Measurements from ENCODE around the gene OTUB1.

OTUB1 gene

DNA sequence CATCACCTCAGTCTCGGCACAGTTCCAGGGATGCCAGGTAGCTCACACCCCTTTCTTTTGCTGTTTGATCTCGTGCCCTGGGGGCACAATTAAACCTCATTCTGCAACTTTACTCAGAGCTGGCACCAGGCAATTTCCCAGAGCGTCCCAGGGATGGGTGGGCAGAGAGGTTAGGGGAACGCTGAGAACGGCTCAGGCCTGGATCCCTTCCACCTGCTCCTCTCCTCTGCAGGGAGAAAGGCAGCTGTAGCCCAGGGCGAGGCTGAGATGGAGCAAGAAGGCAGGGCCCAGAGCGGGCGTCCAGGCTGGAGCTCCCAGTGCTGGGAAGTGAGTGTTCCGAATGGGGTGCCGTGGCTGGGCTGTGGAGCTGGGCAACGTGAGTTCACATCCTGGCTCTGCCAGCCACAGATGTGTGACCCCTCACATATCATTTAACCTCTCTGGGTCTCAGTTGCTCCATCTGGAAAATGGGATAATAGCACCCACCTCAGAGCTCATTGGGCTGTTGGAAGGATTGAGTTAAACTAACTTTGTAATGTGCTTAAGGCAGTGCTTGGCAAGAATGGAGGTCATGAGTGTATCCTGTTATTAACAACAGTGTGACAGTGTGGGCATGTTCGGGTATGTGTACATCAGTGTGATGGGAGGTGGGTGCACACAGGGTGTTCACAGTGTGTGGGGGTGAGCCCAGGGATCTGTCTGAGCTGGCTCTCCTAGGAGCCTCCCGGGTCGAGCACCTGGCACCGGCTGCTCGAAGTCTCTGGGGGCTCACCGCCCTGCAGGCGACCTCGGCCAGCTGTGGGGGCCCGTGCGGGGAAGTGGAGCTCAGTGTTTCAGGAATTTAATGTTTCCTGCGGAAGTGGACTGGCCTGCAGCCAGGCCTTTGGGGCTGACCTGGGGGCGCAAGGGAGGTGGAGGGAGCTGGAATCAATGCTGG is 15.5 kb downstream of the OTUB1 start:
- no peak overlapping the region for H3K27ac ChIP-seq
- no peak overlapping the region for H3K4me3 ChIP-seq

- no peak overlapping the region for H3K4me3 ChIP-seq
- no peak overlapping the region for H3K27ac ChIP-seq
These were observed 17.8 kb downstream of the OTUB1 start for GRCh38 chr11:64003807-64004589.

- Histone ChIP-seq H3K4me3 (no peak overlapping the region), H3K27ac (no peak overlapping the region)
These were observed 18.3 kb downstream of the OTUB1 start for GRCh38 chr11:64004590-64004984.

DNA sequence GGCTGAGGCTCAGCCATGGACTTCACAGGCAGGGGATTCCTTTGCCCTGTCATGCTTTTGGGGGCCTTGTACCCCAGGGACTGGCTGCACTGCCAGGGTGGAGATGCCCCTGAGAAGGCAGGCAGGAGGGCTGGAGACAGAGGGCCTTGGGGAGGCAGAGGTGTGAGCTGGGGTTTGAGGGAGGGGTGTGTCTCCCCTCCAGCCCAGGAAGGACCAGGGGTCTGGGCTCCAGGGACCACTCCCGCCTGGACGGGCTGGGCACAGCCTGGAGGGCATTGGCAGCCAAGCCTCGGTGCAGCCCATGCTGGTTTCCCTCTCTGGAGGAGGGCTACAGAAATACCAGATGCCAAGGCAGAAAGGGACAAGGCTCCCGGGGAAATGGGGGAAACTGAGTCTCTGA is 19.5 kb downstream of the OTUB1 start:
- Histone ChIP-seq H3K4me3 (no peak overlapping the region), H3K27ac (no peak overlapping the region)

DNA sequence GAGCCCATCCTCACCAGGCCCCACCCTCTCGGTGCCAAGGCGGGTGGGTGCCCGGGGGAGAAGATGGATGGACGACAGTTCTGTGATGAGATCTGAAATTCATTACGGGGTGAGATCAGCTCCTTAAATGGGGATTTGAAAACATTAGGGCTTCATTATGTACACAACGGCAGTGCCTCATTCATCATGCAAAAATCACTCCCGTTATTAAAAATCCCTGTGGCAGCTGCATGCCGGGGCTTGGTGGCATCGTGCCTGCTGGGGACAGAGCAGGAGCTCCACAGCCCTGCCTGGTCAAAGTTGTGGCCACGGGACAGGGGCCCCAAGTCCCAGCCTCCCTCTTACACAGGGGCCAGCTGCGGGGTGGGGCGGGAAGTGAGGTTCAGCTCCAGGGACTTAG is 20.2 kb downstream of the OTUB1 start:
- Histone ChIP-seq H3K4me3 (no peak overlapping the region), H3K27ac (no peak overlapping the region)

DNA sequence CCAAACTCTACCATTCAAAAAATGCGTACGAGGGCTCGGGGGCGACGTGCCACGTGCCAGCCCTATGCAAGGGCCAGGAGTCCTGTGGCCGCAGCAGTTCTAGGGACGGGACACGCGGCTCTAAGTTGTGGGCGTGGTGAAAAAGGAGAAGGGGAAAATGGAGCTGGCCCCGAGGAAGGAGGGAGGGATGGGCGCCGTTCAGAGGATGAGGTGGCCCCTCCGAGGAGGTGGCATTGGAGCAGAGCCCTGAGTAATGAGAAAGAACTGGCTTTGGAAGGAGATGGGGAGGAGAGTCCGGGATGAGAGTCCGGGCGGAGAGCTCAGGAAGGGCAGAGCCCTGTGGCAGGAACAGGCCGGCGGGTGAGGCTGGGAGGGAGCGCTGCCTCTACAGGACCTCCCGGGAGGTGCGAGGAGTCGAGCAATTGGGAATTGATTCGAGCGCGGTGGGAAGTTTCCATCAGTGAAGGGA is 21.0 kb downstream of the OTUB1 start:
- no peak overlapping the region for H3K27ac ChIP-seq
- H3K4me3 ChIP-seq: peak overlapping the region in 5 of 7 experiments; percentile 8 to 47 (median 22)

GRCh38 chr11:64007629-64008282 is 21.5 kb downstream of the OTUB1 start:
- H3K27ac ChIP-seq: peak overlapping the region in 1 of 21 experiments; percentile 10
- peak overlapping the region in 5 of 7 experiments; percentile 8 to 47 (median 22) for H3K4me3 ChIP-seq

DNA sequence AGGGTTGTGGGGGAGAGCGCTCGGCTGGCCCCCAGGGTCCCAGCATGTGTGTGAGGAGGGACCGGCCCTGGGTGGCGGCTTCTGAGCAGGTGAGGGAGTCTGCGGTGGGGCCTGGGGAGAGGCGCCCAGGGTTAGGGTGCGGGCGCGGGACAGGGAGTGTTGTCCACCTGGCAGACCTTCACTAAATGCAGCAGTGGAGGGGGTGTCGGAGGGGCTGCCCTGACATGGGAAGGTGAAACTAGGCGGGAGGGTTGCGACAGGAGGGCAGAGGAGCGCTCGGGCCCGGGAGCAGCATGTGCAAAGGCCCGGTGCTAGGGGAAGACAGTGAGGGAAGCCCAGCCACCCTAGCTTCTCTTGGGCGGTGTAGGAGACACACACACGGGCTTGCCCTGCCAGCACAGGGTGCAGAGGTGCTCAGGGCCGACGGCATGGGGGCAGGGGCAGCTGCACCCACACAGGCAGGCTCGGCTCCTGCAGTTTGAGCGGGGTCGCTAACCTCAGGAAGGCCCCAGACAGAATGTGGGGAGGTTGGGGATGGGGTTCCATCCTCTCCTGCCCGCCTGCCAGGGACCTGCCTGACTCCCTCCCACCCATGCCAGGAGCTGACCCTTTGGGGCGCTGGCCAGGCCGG is 22.2 kb downstream of the OTUB1 start:
- H3K27ac ChIP-seq: peak overlapping the region in 1 of 21 experiments; percentile 10
- H3K4me3 ChIP-seq: no peak overlapping the region

GRCh38 chr11:64008914-64009633 is 22.8 kb downstream of the OTUB1 start:
- Histone ChIP-seq H3K27ac (no peak overlapping the region), H3K4me3 (no peak overlapping the region)

DNA sequence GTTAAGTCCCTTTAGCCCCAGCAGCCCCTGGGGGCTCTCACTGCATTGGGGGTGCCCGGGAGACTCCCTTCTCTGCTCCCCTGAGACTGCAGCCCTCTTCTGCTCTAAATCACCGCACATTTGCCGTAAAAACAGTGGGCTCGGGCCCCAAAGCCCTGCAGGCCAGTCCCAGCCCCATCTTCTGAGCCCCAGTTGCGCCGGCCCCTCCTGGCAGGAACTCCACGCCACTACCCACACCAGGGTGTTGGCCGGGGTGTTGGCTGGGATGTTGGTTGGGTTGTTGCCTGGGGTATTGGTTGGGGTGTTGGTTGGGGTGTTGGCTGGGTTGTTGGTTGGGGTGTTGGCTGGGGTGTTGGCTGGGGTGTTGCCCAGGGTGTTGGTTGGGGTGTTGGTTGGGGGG is 23.5 kb downstream of the OTUB1 start:
- H3K27ac ChIP-seq: no peak overlapping the region
- H3K4me3 ChIP-seq: no peak overlapping the region

DNA sequence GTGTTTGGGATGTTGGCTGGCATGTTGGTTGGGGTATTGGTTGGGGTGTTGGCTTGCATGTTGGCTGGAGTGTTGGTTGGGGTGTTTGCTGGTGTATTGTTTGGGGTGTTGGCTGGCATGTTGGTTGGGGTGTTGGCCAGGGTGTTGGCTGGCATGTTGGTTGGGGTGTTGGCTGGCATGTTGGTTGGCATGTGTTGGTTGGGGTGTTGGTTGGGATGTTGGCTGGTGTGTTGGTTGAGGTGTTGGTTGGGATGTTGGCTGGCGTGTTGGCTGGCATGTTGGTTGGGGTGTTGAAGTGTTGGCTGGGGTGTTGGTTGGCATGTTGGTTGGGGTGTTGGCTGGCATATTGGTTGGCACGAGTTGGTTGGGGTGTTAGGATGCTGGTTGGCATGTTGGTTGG is 24.5 kb downstream of the OTUB1 start:
- no peak overlapping the region for H3K27ac ChIP-seq
- no peak overlapping the region for H3K4me3 ChIP-seq

GRCh38 chr11:64011371-64011770 is 25.1 kb downstream of the OTUB1 start:
- Histone ChIP-seq H3K27ac (no peak overlapping the region), H3K4me3 (no peak overlapping the region)

DNA sequence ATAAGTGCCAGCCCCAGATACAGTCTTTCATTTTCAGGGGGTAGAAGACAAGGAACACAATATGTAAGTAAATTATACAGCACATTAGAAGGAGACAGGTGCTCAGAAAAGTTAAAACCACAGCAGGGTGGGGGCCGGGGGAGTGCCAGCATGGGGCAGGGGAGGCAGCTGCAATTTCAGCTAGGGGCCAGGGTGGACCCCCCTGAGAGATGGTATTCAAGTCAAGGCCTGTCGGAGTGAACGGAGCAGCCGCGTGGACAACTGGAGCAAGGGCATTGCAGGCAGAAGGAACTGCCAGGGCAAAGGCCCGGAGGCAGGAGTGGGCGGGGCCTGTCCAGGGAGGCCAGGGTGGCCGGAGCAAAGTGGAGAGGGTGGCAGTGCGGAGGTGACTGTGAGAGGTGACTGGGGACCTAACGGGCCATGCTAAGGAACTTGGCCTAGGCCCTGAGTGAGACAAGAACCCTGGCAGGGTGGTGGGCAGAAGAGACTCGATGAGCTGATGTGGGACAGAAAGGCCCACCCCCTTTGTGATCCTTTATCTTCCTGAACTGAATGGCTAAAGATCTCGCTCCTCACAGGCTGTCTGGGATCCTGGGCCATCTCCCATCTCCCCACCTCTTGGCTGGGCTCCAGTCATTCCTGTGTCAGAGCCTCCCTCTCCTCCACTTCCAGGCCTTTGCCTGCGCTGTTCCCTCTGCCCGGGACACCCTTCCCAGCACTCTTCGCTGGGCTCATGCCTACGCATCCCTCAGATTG is 27.1 kb downstream of the OTUB1 start:
- Histone ChIP-seq H3K4me3 (no peak overlapping the region), H3K27ac (no peak overlapping the region)

DNA sequence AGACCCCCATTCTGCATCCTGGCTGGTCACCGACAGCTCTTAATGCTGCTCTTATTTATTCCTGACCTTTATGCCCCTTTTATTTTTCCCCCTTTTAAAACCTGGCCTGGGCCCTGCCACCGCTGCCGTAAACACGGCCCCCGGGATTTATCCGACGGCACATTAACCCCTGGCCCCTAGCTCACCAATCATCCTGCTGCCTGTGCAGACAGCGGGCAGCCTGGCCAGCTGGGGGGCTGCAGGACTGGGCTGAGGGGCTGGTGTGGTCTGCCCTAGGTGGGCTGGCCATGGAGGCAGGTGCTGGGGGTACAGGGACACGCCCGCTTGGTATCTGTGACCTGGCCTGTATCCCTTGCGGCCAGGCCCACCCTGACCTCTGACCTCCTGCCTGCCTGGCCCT is 28.1 kb downstream of the OTUB1 start:
- H3K4me3 ChIP-seq: no peak overlapping the region
- no peak overlapping the region for H3K27ac ChIP-seq

DNA sequence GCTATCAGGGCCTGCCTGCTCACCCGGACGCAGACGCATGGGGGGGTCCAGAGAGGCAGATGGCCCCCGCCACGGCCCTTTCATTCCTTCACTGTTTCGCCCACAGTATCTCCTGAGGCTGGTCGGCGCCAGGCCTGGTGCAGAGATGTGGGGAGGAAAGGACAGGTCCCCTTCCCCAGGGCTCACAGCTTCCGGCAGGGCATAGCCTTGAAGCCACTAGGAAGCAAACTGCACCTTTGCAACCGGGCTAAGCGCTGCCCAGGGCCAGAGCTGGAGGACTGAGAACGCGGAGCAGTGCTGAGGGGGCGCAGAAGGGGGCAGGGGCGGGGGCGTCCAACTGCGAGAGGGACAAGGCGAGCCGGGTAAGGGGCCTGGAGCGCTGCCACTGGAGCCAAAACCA is 29.3 kb downstream of the OTUB1 start:
- no peak overlapping the region for H3K27ac ChIP-seq
- no peak overlapping the region for H3K4me3 ChIP-seq

DNA sequence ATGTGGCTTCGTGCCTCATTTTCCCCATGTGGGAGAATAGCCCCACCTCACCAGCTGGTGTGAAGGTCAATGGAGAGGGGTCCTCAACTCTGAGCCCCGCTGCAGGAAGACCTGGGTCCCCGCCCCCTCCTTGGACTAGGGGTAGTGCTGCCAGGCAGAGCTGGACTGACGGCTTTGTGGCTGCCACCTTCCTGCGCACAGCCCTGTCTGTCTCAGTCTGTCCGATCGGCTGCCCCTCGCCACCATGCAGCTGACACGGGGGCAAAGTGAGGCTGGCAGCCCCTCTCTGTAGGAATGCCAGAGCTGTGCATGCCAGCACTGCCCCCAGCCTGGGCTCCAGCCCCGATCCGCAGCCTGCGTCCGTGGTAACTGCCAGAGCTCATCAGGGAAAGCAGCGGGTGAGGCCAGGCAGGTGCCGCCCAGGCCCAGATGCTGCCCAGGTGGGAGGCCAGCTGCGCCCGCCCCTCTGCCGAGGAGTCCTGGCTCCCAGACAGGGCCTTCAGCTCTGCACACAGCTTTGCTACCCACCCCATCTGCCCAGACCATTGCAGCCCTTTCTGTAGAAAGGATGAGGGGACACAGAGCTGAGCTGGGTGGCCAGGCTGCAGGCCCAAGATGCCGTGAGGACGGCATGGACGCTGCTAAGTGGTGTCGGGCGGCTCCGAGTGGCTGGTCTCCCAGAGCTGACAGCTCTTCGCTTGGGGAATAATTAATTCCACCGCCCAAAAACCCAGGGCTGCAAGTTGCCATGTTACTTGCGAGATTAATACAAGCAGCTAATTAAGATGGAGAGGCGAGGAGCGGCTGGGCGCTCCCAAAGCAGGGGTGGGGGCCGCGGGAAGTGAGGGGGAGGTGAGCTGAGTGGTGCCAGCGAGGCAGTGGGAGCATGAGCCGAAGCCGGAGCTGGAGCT is 30.0 kb downstream of the OTUB1 start:
- Histone ChIP-seq H3K27ac (no peak overlapping the region), H3K4me3 (no peak overlapping the region)

DNA sequence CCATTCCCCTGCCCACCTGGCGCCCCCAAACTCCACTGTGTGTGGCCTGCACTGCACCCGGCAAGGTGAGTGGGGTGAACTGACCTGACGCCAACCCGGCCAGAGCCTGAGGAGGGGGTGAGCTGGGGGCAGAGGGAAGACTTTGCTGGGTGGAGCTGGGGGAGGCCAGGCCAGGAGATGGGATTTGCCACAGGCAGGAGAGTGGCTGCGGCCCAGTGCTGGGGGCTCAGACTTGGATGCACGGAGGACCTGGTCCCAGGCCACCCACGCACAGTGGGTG is 31.6 kb downstream of the OTUB1 start:
- H3K27ac ChIP-seq: no peak overlapping the region
- H3K4me3 ChIP-seq: no peak overlapping the region

DNA sequence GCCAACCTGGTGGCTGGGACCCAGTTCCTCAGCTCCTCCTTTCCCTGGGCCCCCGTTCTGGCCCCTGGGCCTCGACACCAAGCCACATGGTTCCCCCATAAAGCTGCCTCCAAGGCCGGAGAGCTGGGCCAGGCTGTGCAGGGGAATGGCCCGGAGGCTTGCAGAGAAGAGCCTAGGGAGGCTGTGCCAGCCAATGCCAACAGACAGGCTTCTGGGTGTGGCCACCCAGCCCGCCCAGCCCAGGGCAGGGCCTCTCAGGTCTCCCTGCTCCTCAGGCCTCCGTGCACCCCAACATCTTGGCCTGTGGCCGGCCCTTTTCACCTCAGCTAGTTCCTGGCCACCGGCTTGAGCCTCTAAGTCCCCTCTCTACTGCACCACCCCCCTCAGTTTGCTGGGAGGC is 32.1 kb downstream of the OTUB1 start:
- H3K27ac ChIP-seq: no peak overlapping the region

More for the DNA sequence above, 32.1 kb downstream of the OTUB1 start:
- no peak overlapping the region for H3K4me3 ChIP-seq

Data from skin epidermis (tissue), 12 donors.